Stomach (tissue), 9 donors: ENCODE measurements around the gene SLC9A4. TPM values are rescaled to one million over a fixed set of nuclear protein-coding genes. Genes with fewer than 3 reads are reported as not detected.

Source experiments
- DNase-seq, 2 donors: peaks; one replicate each; pipeline versions ENCODE4 v3.0.0 to v3.0.0-alpha.2; 2013 to 2019
- H3K27ac ChIP-seq, 5 donors: fragments of 200-600 bp in 4 of 5; sonication (generic) in 4 of 5; one replicate each; pipeline ENCODE4 v1.5.1; 2013 to 2019; ENCODE audit warnings: mild to moderate bottlenecking in 1 of 5, moderate library complexity in 1 of 5
- H3K27me3 ChIP-seq, 3 donors: fragments of 200-600 bp; sonication (generic); one replicate each; pipeline ENCODE4 v1.5.1; 2017 to 2019; ENCODE audit warnings: mixed run types in 1 of 3
- H3K36me3 ChIP-seq, 4 donors: fragments of 200-600 bp; sonication (generic); 1 replicate in 3 of 4; 2 replicates in 1 of 4; pipeline ENCODE4 v1.5.1; 2016 to 2019
- H3K4me1 ChIP-seq, 4 donors: fragments of 200-600 bp; sonication (generic); one replicate each; pipeline ENCODE4 v1.5.1; 2016 to 2019
- H3K4me3 ChIP-seq, 4 donors: fragments of 200-600 bp; sonication (generic) in 3 of 4; one replicate each; pipeline ENCODE4 v1.5.1; 2016 to 2019; ENCODE audit warnings: mild to moderate bottlenecking in 1 of 4
- H3K9me3 ChIP-seq, 4 donors: fragments of 200-600 bp; sonication (generic); one replicate each; pipeline ENCODE4 v1.5.1; 2016 to 2019
- CTCF ChIP-seq, 7 experiments: fragments of 450-650 bp in 4 of 7; fragments of 200-600 bp in 3 of 7; sonication (generic) in 3 of 7; IDR thresholded peaks; one replicate each; pipeline ENCODE4 v1.5.1; 2016 to 2019; ENCODE audit warnings: antibody characterized with exemption in 7 of 7, control low read depth in 2 of 7, mild to moderate bottlenecking in 1 of 7
- EP300 ChIP-seq: sonication (generic); formaldehyde crosslinking; IDR thresholded peaks from one replicate; pipeline ENCODE4 v1.6.1; 2017; ENCODE audit warnings: antibody characterized with exemption
- POLR2A ChIP-seq, 4 donors: fragments of 450-650 bp; IDR thresholded peaks; one replicate each; pipeline ENCODE4 v1.6.1; 2016; ENCODE audit warnings: antibody characterized with exemption in 4 of 4, control low read depth in 2 of 4, mild to moderate bottlenecking in 1 of 4, moderate library complexity in 1 of 4
- POLR2AphosphoS5 ChIP-seq, 3 donors: sonication (generic); formaldehyde crosslinking; IDR thresholded peaks; one replicate each; pipeline ENCODE4 v1.6.1; 2016; ENCODE audit warnings: antibody characterized with exemption in 3 of 3
- WGBS, 5 donors: extraction: QIAGEN DNeasy Blood & Tissue Kit in 3 of 5; methylation state at CpG; one replicate each; pipeline versions ENCODE4 v1.1.5 to v1.1.7; 2013 to 2018; 5-methylcytosine and 5-hydroxymethylcytosine counted together
- intact Hi-C: fragments of 100-400 bp; cut with DNase I; formaldehyde crosslinking; loops from one replicate; pipeline ENCODE4 v1.15.1; 2023; ENCODE audit warnings: low total_unique reads
- polyA plus RNA-seq, 3 donors: library from polyadenylated mRNA; stranded (reverse); fragments of 200-250 nt; gene quantifications; one replicate each; pipeline ENCODE4 v1.2.3, GENCODE V29; 2013
- total RNA-seq, 5 donors: library from RNA; depleted of rRNA; stranded (reverse); fragments of >200 nt; gene quantifications; one replicate each; pipeline versions ENCODE4 v1.1.0 to v1.2.3, GENCODE V29; 2014 to 2016
- donor health status: healthy with polysubstance abuse.
- donor health status: Bipolar disorder and iron deficiency.
- donor health status: healthy.

Gene SLC9A4
- total and polyA plus RNA-seq, 8 donors: 4.7 to 143 (median 92.4) TPM; not detected in 1

- H3K27ac ChIP-seq: no peak overlapping the region
- WGBS, 5 donors: 55 to 79% (median 67%) methylated on average over 1 of the region's 1 CpG
These were observed 2.9 kb upstream of the SLC9A4 start for GRCh38 chr2:102470168-102470567.

GRCh38 chr2:102473631-102474030, 605 bp downstream of the SLC9A4 start:
- TF ChIP-seq EP300: no peak
- no peak for TF ChIP-seq CTCF (IDR thresholded peaks at IDR 0.05)
- TF ChIP-seq POLR2A (IDR thresholded peaks at IDR 0.05): no peak
- TF ChIP-seq POLR2AphosphoS5 (IDR thresholded peaks at IDR 0.05): no peak
- H3K27ac ChIP-seq: peak overlapping the region in 4 of 5 donors; percentile 72 to 94 (median 76)
- H3K9me3 ChIP-seq: peaks cover 0 to 11% (median 0%) of the 10 kb centered on the region in 4 donors
- peaks cover 0 to 19% (median 4%) of the 10 kb centered on the region in 4 donors for H3K4me1 ChIP-seq
- peak overlapping the region; percentile 26 to 46 (median 36) for H3K4me3 ChIP-seq
- intact Hi-C loops: no loop called here
- no peak for DNase-seq
- H3K27me3 ChIP-seq: peaks cover 0 to 2% (median 0%) of the 10 kb centered on the region in 3 donors
- no peaks in the 10 kb centered on the region for H3K36me3 ChIP-seq
- 20 to 50% (median 34%) methylated on average over 3 of the region's 3 CpGs for WGBS, 5 donors

More at GRCh38 chr2:102470168-102470567, 2.9 kb upstream of the SLC9A4 start:
- H3K4me1 ChIP-seq: peaks cover 0 to 6% (median 0%) of the 10 kb centered on the region in 4 donors
- intact Hi-C loops: no loop called here
- H3K27me3 ChIP-seq: no peaks in the 10 kb centered on the region
- no peaks in the 10 kb centered on the region for H3K36me3 ChIP-seq
- DNase-seq: no peak
- peaks cover 0 to 11% (median 2%) of the 10 kb centered on the region in 4 donors for H3K9me3 ChIP-seq
- H3K4me3 ChIP-seq: no peak overlapping the region
- TF ChIP-seq POLR2AphosphoS5 (IDR thresholded peaks at IDR 0.05) (no peak), POLR2A (IDR thresholded peaks at IDR 0.05) (no peak)

DNA sequence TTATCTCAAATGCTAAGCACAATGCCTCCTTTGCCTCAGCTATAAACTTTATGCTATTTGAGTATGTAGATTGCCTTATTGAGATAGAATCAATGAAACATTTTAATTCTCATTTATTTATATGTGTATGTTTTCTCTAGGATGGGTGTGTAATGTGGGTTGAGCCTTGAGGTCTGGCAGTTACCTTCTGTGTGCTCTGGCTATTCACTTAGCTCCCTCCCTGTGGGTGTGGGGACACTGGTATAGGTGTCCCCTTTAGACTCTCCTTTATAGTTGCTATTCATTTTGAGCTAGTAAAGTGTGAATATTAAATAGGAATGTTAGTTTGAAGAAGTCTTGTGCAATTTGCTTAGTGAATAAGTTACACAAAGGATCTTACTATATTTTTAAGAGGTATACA, 1.8 kb downstream of the SLC9A4 start:
- no peak for DNase-seq
- Histone ChIP-seq H3K27me3 (peaks cover 0 to 6% (median 0%) of the 10 kb centered on the region in 3 donors), H3K4me3 (peak overlapping the region; percentile 26 to 46 (median 36)), H3K36me3 (no peaks in the 10 kb centered on the region), H3K27ac (peak overlapping the region in 4 of 5 donors; percentile 61 to 76 (median 74)), H3K4me1 (peaks cover 0 to 28% (median 9%) of the 10 kb centered on the region in 4 donors), H3K9me3 (peaks cover 0 to 4% (median 0%) of the 10 kb centered on the region in 4 donors)
- intact Hi-C loops: no loop called here
- TF ChIP-seq EP300 (no peak), POLR2AphosphoS5 (IDR thresholded peaks at IDR 0.05) (peak in 2 of 3 donors; percentile 15 to 50)

GRCh38 chr2:102478686-102479470, 5.9 kb downstream of the SLC9A4 start:
- Histone ChIP-seq H3K36me3 (peaks cover 0 to 7% (median 0%) of the 10 kb centered on the region in 4 donors), H3K9me3 (no peaks in the 10 kb centered on the region), H3K4me1 (peaks cover 0 to 36% (median 13%) of the 10 kb centered on the region in 4 donors), H3K27me3 (peaks cover 0 to 6% (median 0%) of the 10 kb centered on the region in 3 donors), H3K4me3 (peak overlapping the region in 3 of 4 donors; percentile 9 to 37 (median 19)), H3K27ac (peak overlapping the region in 4 of 5 donors; percentile 39 to 76 (median 70))
- 31 to 64% (median 47%) methylated on average over 31 to 36 of the region's 36 CpGs for WGBS, 5 donors
- peak in 2 of 7 experiments; percentile 13 to 16 for TF ChIP-seq CTCF (IDR thresholded peaks at IDR 0.05)
- TF ChIP-seq POLR2A (IDR thresholded peaks at IDR 0.05): no peak
- peak in 1 of 2 donors; percentile 69 for DNase-seq
- intact Hi-C loops: no loop called here

DNA sequence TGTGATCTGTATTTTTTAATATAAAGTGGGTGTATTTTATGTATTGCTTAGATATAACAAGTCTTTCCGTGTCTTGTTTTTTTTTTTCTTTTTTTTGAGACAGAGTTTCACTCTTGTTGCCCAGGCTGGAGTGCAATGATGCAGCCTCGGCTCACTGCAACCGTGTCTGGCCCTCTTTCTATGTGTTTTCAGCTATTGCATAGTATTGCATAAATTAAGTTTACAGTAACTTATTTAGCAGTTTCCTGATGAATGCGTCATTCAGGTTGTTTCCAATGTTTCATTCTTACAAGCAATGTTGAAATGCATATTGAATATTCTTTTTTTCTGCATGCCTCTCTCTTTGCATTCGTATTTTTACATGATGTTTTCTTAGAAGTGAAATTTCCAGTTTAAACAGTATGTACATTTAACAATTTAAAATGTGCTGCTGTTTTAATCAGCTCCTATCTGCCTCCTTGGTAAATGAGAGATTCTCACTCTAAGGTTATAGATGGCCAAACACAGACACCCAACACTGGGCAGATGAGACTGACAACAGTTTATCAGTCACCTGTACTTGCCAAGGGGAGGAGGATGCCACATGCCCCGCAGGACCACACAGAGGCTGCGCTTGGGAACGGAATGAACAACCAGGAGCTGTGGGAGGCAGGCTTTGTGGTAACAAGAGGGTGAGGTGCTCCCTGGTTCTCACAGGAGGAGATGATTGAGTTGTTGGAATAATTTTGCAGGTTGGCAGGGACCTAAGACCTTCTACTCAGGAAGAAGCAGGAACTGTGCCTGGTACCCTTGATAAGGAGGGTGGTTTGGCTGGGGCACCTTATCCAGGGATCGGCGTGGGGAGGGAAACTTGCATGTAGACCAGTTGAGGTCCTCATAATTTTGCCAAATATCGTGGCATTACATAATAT, 7.5 kb downstream of the SLC9A4 start:
- TF ChIP-seq POLR2AphosphoS5 (IDR thresholded peaks at IDR 0.05): no peak
- no peak for TF ChIP-seq CTCF (IDR thresholded peaks at IDR 0.05)
- TF ChIP-seq POLR2A (IDR thresholded peaks at IDR 0.05): no peak
- TF ChIP-seq EP300: no peak
- Histone ChIP-seq H3K4me1 (peaks cover 0 to 36% (median 13%) of the 10 kb centered on the region in 4 donors), H3K27ac (peak overlapping the region in 4 of 5 donors; percentile 54 to 69 (median 60)), H3K36me3 (peaks cover 0 to 7% (median 0%) of the 10 kb centered on the region in 4 donors), H3K27me3 (peaks cover 0 to 6% (median 0%) of the 10 kb centered on the region in 3 donors), H3K4me3 (no peak overlapping the region), H3K9me3 (no peaks in the 10 kb centered on the region)
- 27 to 57% (median 43%) methylated on average over 11 of the region's 11 CpGs for WGBS, 5 donors
- peak in 1 of 2 donors; percentile 52 for DNase-seq
- intact Hi-C loops: loop anchor here (10.0 kb wide), 1 partner anchor 114 kb away; no protein-coding TSS in a partner anchor
